GM19467 (cell line): ENCODE measurements around the gene CPNE2.
"Not testable (repeated sequence)": the region's sequence is repeated elsewhere in the genome, so short reads cannot be mapped to it uniquely, and the experiment has no call there.

ENCODE experiments used
- ATAC-seq: cut with Tn5 transposase; IDR thresholded peaks from one replicate; pipeline ENCODE4 v1.9.1; 2021; ENCODE audit warnings: mild to moderate bottlenecking, moderate library complexity; ENCODE audit not compliant: unreplicated experiment

CPNE2 gene

DNA sequence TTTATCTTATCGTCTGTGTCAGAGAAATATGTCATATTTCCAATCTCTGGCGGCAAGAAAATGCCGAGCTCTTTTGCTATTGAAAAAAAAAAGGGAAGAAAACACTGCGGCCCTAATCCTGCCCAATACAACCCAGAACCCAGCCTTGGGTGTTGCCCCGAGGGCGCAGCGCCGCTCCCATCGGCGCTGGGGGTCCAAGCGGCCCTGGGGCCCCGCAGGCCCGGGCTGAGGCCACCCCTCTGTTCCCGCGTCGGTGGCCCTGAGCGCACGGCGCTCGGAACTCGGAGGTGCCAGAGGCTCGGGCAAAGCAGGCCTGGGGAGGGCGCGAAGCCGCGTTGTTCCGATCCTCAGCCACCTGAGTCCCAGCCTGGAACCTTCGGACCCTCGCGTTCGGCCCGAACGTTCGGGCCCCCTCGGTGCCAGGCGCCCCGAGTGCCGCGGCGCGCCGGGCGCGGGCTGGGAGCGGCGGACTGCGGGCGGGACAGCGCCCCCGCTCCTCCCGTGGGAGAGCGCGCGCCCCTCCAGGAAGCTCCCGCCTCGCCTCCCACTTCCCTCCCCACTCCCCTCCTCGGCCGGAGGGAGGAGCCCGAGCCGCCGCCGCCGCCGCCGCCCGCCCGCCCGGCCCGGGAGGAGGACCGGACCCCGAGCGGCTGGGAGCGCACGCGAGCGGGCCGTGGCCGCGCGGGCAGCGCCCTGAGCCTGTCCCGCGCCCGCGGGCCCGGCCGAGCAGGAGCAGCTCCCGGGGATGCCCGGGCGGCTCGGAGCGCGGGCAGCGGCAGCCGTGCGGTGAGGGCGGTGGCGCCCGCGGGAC, at the start of gene CPNE2:
Gene CPNE2, plus strand, starts transcription at position 609 of the 811 bp plus-strand sequence. CDS start 18,160 bp downstream, outside the sequence.
- ATAC-seq, result no peak

DNA sequence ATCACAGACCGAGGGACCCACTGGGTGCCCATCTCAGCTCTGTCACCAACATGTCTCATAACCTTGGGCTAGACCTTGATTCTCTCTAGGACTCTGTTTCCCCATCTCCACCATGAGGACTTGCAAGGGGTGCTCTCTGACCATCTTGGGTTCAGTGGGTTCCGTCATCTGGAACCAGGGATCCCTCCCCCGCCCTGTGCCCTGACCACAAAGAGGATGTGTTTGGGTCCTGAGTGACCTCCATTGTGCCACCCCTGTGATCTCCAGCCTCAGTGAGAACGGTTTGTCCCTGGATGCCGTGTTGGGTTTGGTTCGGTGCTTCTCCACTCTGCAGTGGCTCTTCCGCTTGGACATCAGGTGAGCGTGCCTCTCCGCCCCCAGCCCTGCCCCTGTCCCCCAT, 49.1 kb upstream of the CPNE2 start:
- ATAC-seq, result no peak

- no peak for ATAC-seq
These were observed 47.3 kb upstream of the CPNE2 start for GRCh38 chr16:57044931-57045693.

DNA sequence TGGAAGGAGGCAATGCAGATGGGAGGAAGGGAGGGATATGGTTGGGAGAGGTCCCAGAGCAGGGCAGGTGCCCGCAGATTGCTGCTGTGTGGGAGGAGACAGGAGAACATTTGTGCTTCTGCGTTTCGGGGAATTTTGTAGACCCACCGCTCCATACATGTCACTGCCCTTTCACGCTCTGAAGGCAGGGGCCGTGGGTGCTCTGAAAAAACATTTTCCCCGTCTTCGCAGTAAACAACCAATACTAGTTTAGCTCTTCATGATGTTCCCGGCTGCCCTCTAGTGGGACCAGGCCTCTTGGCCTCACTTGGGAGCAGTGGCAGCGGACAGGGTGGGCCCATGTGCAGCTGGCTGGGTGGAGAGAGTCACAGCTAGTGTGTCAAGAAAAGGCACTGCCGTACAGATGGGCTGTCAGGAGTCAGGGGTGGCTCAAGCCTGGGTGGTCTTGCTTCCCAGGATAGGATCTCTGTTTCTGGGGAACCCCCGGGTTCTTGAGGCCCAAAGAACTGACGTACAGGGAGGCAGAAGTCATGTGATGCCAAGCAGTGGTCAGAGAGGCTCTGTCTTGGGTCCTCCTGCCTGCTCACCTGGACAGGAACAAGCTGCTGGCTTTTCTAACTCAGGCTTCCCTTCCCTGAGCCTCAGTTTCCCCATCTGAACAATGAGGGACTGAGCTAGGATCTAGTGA, 46.5 kb upstream of the CPNE2 start:
- no peak for ATAC-seq

DNA sequence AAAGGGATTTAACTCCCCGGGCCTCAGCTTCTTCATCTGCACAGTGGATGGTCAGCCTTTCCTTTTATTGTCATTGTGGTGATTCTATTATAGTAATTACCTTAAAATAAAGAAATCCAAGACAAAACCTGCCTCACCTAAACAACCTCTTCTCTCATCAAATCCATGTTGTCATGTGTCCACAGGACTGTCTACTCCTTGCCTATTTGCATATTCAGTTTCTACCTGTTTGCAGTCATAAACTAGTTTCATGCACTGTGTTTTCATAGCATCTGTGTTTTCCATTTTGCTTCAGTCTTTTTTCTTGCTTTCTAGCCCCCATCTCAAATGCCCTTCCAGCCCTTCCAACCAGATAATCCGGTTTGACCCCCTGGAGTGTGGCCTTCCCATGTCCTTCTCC, 44.3 kb upstream of the CPNE2 start:
- ATAC-seq, result no peak

DNA sequence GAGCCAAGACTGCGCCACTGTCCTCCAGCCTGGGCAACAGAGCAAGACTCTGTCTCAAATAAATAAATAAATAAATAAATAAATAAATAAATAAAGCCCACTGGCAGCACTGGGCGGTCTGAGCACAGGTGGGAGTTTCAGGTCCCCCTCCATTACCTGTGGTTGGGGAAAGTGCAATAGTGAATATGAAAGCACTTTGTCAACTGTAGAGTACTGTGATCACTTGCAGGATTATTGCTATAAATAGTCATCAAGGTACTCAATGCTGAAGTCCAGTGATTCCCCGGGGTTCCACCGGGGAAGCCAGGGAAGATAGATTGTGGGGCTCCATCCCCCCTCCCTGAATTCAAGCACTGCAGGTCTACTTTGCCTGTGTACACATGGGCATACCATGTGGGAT, 42.7 kb upstream of the CPNE2 start:
- peak; percentile 41 for ATAC-seq

- ATAC-seq, result no peak
These were observed 40.6 kb upstream of the CPNE2 start for GRCh38 chr16:57051696-57052228.

DNA sequence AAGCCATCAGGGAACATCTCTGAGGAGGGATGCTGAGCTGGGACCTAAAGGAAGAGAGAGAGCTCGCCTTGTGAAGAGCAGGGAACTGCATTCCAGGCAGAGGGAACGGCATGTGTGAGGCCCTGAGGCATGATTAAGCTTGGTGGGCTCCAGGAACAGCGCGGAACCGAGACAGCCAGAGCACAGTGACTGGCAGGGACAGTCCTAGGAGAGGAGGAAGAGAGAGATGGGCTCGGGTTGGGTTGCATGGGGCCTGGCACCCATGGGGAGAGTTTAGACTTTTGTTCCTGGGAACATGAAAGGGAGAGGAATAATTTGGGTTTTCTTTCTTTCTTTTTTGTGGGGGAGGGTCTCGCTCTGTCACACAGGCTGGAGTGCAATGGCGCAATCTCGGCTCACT, 39.2 kb upstream of the CPNE2 start:
- ATAC-seq, result no peak

DNA sequence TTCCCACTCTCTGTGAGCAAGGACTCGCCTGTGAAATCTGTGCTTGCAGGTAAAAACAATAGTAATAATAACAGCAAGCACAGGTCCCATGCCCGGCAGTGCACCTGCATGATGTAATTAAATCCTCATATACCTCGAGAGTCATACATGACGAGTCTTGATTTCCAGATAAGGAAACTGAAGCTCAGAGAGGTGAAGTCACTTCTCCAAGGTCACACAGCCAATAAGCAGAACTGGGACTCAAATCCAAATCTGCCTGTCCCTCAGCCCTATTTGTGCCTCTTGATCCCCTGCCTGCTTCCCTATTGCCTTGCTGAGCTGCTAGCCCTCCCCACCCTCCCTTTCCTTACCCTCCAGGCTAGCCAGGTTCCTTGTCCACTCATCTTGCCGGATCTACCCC, 38.0 kb upstream of the CPNE2 start:
- ATAC-seq, result no peak

GRCh38 chr16:57054771-57055170, 37.6 kb upstream of the CPNE2 start:
- no peak for ATAC-seq

- no peak for ATAC-seq
These were observed 36.7 kb upstream of the CPNE2 start for GRCh38 chr16:57055671-57056070.

DNA sequence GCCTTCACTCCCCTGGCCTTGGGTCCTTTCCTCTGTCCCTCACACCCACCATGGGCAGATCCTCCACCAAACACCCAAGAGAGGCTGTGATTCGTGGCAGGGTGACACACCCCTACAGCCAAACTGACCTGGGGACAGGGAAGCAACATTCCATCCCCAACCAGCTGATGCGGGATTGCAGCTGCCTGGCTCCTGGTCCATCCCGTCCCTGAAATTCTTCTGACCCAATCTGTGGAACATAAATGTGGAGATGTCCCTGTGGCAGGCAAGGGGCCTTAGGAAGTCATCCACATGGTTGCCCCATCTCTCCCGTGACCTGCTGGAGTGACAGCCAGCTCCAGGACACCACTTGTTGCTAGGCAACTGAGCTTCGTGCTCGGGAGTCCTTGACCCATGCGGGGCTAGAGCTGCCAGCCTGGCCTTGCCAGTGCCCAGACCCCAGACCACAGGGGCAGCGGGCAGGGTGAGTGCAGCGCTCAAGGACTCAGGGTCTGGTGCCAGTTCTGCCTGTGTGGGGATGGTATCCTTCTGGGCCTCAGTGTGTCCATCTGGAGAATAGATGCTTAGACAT, 34.0 kb upstream of the CPNE2 start:
- ATAC-seq, result no peak

- no peak for ATAC-seq
These were observed 31.9 kb upstream of the CPNE2 start for GRCh38 chr16:57060323-57061083.

GRCh38 chr16:57061084-57061905, 31.1 kb upstream of the CPNE2 start:
- ATAC-seq, result no peak

- no peak for ATAC-seq
These were observed 30.1 kb upstream of the CPNE2 start for GRCh38 chr16:57062329-57062728.

- not testable (repeated sequence) for ATAC-seq
These were observed 29.2 kb upstream of the CPNE2 start for GRCh38 chr16:57063189-57063588.

DNA sequence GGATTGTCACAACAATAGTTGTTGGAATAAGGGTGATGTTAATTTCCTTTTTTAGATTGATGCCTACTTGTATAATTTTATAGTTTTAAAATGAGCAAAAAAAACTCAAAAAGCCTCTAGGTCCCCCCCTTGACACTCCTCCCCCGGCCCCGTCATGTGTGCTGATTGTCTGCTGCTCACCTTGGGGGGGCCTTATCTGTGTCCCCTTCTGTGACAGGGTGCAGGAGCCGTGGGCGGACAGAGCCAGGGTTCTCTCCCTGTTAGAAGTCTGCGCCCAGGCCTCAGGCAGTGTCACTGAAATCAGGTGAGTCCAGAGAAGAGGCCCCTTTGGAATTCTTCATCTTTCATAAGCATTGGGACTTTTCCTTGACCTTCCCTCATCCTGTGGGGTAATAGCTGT, 27.4 kb upstream of the CPNE2 start:
- ATAC-seq, result no peak

DNA sequence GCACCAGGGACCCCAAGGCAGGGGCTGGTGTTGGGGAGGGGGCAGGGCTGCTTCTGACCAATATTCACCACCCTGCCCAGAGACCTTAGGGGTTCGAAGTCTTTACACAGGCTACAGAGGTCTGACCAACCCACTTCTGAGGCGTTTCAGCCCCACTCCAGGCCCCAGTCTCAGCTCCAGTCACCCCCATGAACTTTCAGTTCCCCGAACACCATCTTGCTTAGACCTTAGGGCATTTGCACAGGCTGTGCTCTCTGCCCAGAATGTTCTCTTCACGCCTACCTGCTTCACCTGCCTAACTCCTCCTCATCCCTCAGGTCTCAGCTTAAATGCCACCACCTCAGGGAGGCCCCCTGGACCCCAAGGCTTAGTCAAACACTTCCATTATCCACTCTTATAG, 25.8 kb upstream of the CPNE2 start:
- no peak for ATAC-seq

DNA sequence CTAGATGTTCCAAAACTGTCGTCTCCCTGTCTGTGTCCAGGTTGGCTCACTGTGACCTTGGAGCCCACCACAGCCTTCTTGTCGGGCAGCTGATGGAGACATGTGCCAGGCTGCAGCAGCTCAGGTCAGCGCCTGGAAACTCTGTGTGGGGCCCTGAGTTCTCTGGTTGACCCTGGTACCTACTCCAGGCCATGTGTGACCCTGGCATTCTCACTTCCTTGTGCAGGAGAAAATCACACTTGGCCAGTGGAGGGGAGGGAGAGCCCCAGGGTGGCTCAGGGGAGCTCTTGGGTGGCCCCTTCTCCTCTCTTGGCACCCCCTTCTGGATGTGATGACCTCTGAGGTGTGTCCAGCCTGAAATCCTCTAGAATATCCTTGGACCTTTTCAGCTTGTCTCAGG, 25.0 kb upstream of the CPNE2 start:
- ATAC-seq, result no peak
